SK-N-SH treated with all-trans-retinoic acid at 6 μM for 48 hours (cell line): ENCODE measurements around the gene FAF1.

Experiments used
- ATAC-seq: fragments of 200-7000 bp; cut with Tn5 transposase; 3 replicates; pipeline ENCODE4 v1.9.1; 2020; ENCODE audit warnings: mild to moderate bottlenecking, moderate library complexity
- ARNTL ChIP-seq: fragments of 450-650 bp; formaldehyde crosslinking; IDR thresholded peaks from 2 replicates; pipeline ENCODE4 v1.5.0; 2020; ENCODE audit warnings: low read depth, mild to moderate bottlenecking, moderate library complexity, borderline replicate concordance
- BACH2 ChIP-seq: fragments of 250-450 bp; sonication (Bioruptor Pico); IDR thresholded peaks from 2 replicates; pipeline ENCODE4 v1.9.0; 2021; ENCODE audit warnings: mild to moderate bottlenecking, borderline replicate concordance
- CREB5 ChIP-seq: fragments of 250-450 bp; sonication (Bioruptor Pico); IDR thresholded peaks from 2 replicates; pipeline ENCODE4 v1.5.1; 2020; ENCODE audit warnings: low read depth, mild to moderate bottlenecking, moderate library complexity
- CSDC2 ChIP-seq: fragments of 250-450 bp; sonication (Bioruptor Pico); IDR thresholded peaks from 2 replicates; pipeline ENCODE4 v1.5.0; 2020; ENCODE audit warnings: mild to moderate bottlenecking, moderate library complexity
- CSRNP3 ChIP-seq: fragments of 250-450 bp; sonication (Bioruptor Pico); IDR thresholded peaks from 2 replicates; pipeline ENCODE4 v1.5.1; 2021; ENCODE audit warnings: mild to moderate bottlenecking, moderate library complexity
- ESRRG ChIP-seq: fragments of 250-450 bp; sonication (Bioruptor Pico); IDR thresholded peaks from 2 replicates; pipeline ENCODE4 v1.6.1; 2021; ENCODE audit warnings: mild to moderate bottlenecking
- GLIS3 ChIP-seq: fragments of 250-450 bp; sonication (Bioruptor Pico); IDR thresholded peaks from 2 replicates; pipeline ENCODE4 v1.5.0; 2020; ENCODE audit warnings: mild to moderate bottlenecking, moderate library complexity
- ISL1 ChIP-seq: fragments of 250-450 bp; sonication (Bioruptor Pico); IDR thresholded peaks from 2 replicates; pipeline ENCODE4 v2.1.2; 2022; ENCODE audit warnings: mild to moderate bottlenecking, moderate library complexity
- PATZ1 ChIP-seq: fragments of 250-450 bp; sonication (Bioruptor Pico); IDR thresholded peaks from 2 replicates; pipeline ENCODE4 v1.8.0; 2020; ENCODE audit warnings: mild to moderate bottlenecking, moderate library complexity, borderline replicate concordance
- POU6F1 ChIP-seq: fragments of 250-450 bp; sonication (Bioruptor Pico); IDR thresholded peaks from 2 replicates; pipeline ENCODE4 v1.8.0; 2021; ENCODE audit warnings: low read depth, mild to moderate bottlenecking, moderate library complexity, borderline replicate concordance
- RARB ChIP-seq: fragments of 250-450 bp; sonication (Bioruptor Pico); IDR thresholded peaks from 2 replicates; pipeline ENCODE4 v1.8.0; 2021; ENCODE audit warnings: mild to moderate bottlenecking, moderate library complexity
- SNAI2 ChIP-seq: fragments of 250-450 bp; sonication (Bioruptor Pico); IDR thresholded peaks from 2 replicates; pipeline ENCODE4 v1.5.0; 2020; ENCODE audit warnings: mild to moderate bottlenecking, moderate library complexity
- TCF4 ChIP-seq: fragments of 250-450 bp; sonication (Bioruptor Pico); IDR thresholded peaks from 2 replicates; pipeline ENCODE4 v1.8.0; 2021; ENCODE audit warnings: mild to moderate bottlenecking, moderate library complexity, borderline replicate concordance
- TOX ChIP-seq: fragments of 250-450 bp; sonication (Bioruptor Pico); IDR thresholded peaks from 2 replicates; pipeline ENCODE4 v1.8.0; 2021; ENCODE audit warnings: mild to moderate bottlenecking, moderate library complexity, borderline replicate concordance
- TSHZ2 ChIP-seq: fragments of 250-450 bp; sonication (Bioruptor Pico); IDR thresholded peaks from 2 replicates; pipeline ENCODE4 v1.5.0; 2020; ENCODE audit warnings: mild to moderate bottlenecking, moderate library complexity
- ZC3H10 ChIP-seq: fragments of 250-450 bp; sonication (Bioruptor Pico); IDR thresholded peaks from 2 replicates; pipeline ENCODE4 v1.5.1; 2021; ENCODE audit warnings: mild to moderate bottlenecking, moderate library complexity
- ZFP3 ChIP-seq: fragments of 250-450 bp; sonication (Bioruptor Pico); IDR thresholded peaks from 2 replicates; pipeline ENCODE4 v1.5.0; 2020; ENCODE audit warnings: mild to moderate bottlenecking, moderate library complexity
- ZFP30 ChIP-seq: fragments of 450-650 bp; formaldehyde crosslinking; IDR thresholded peaks from 2 replicates; pipeline ENCODE4 v1.5.0; 2022; ENCODE audit warnings: mild to moderate bottlenecking, moderate library complexity
- ZNF565 ChIP-seq: fragments of 450-650 bp; formaldehyde crosslinking; conservative IDR thresholded peaks from 2 replicates; pipeline ENCODE4 v1.5.0; 2020; ENCODE audit warnings: low read depth, mild to moderate bottlenecking, moderate library complexity
- ZNF8 ChIP-seq: fragments of 450-650 bp; formaldehyde crosslinking; IDR thresholded peaks from 2 replicates; pipeline ENCODE4 v1.5.0; 2020; ENCODE audit warnings: mild to moderate bottlenecking, moderate library complexity

Gene FAF1

GRCh38 chr1:50481142-50481736, 478.8 kb downstream of the FAF1 start (continued):
- no peak for TF ChIP-seq ZFP30

- ATAC-seq, result no peak
- TF ChIP-seq ARNTL (CRISPR knock-in tag), result no peak
- no peak for TF ChIP-seq CREB5 (CRISPR knock-in tag)
- no peak for TF ChIP-seq RARB (CRISPR knock-in tag)
- TF ChIP-seq CSDC2, result no peak
- no peak for TF ChIP-seq SNAI2 (CRISPR knock-in tag)
Measured at GRCh38 chr1:50476800-50477199, 483.3 kb downstream of the FAF1 start.

GRCh38 chr1:50474859-50475809, 484.9 kb downstream of the FAF1 start:
- no peak for ATAC-seq
- TF ChIP-seq TCF4 (CRISPR knock-in tag), result no peak
- no peak for TF ChIP-seq RARB (CRISPR knock-in tag)
- no peak for TF ChIP-seq ISL1 (CRISPR knock-in tag)
- TF ChIP-seq ZNF8 (CRISPR knock-in tag), result no peak
- no peak for TF ChIP-seq PATZ1 (CRISPR knock-in tag)
- TF ChIP-seq GLIS3, result no peak
- TF ChIP-seq ESRRG (CRISPR knock-in tag), result no peak
- no peak for TF ChIP-seq CREB5 (CRISPR knock-in tag)
- TF ChIP-seq POU6F1 (CRISPR knock-in tag), result no peak
- no peak for TF ChIP-seq BACH2 (CRISPR knock-in tag)
- no peak for TF ChIP-seq ZC3H10 (CRISPR knock-in tag)
- no peak for TF ChIP-seq ARNTL (CRISPR knock-in tag)
- no peak for TF ChIP-seq TSHZ2 (CRISPR knock-in tag)
- TF ChIP-seq ZNF565, result no peak
- TF ChIP-seq CSDC2, result no peak
- no peak for TF ChIP-seq ZFP3 (CRISPR knock-in tag)
- no peak for TF ChIP-seq ZFP30
- TF ChIP-seq, all 23 proteins: peak for 0

GRCh38 chr1:50473513-50473912, 486.6 kb downstream of the FAF1 start:
- no peak for ATAC-seq
- TF ChIP-seq TOX (CRISPR knock-in tag) (no peak), CSDC2 (no peak), SNAI2 (CRISPR knock-in tag) (no peak), CSRNP3 (no peak), PATZ1 (CRISPR knock-in tag) (no peak)
